GM12864 (cell line): ENCODE results near the gene ACSL6.

Experiments
- DNase-seq: peaks from one replicate; pipeline ENCODE4 v3.0.0-alpha.2; 2011; ENCODE audit warnings: low read depth
- H3K4me3 ChIP-seq: 2 replicates; pipeline ENCODE4 v1.5.1; 2011; ENCODE audit warnings: mild to moderate bottlenecking, low read depth, low read length, control low read depth
- TF ChIP-seq, protein P1 (sequence below): IDR thresholded peaks from 2 replicates; pipeline ENCODE4 v1.5.1; 2011; ENCODE audit warnings: low read depth, mild to moderate bottlenecking, moderate library complexity, low read length, control low read depth, inconsistent platforms; ENCODE audit errors: missing control alignments

Gene ACSL6

GRCh38 chr5:131973089-131973712 lies 38.3 kb downstream of the ACSL6 start:
- no peak overlapping the region for H3K4me3 ChIP-seq
- no peak for DNase-seq
- TF ChIP-seq, protein P1, sequence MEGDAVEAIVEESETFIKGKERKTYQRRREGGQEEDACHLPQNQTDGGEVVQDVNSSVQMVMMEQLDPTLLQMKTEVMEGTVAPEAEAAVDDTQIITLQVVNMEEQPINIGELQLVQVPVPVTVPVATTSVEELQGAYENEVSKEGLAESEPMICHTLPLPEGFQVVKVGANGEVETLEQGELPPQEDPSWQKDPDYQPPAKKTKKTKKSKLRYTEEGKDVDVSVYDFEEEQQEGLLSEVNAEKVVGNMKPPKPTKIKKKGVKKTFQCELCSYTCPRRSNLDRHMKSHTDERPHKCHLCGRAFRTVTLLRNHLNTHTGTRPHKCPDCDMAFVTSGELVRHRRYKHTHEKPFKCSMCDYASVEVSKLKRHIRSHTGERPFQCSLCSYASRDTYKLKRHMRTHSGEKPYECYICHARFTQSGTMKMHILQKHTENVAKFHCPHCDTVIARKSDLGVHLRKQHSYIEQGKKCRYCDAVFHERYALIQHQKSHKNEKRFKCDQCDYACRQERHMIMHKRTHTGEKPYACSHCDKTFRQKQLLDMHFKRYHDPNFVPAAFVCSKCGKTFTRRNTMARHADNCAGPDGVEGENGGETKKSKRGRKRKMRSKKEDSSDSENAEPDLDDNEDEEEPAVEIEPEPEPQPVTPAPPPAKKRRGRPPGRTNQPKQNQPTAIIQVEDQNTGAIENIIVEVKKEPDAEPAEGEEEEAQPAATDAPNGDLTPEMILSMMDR, result no peak

GRCh38 chr5:131968396-131968954 lies 43.0 kb downstream of the ACSL6 start:
- no peak for DNase-seq
- TF ChIP-seq, protein P1, result no peak
- H3K4me3 ChIP-seq, result no peak overlapping the region

DNA sequence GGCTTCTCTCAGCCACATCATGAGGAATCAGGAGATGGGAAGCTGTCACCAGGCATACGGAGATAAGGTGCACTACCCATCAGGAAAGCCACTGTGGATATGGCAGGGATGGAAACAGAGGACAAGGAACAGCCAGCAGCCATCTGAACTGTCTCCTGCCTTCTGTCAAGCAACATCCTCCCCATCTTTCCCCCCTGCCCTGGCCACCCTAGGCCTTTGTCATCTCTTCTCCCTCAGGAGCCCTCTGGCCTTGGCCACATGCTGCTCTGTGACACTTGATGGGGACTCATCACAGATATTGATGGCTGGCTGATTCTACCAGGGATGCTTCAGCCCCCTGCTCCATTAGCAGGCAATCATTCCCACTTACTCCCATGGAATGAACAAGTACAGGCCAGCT lies 44.9 kb downstream of the ACSL6 start:
- no peak for DNase-seq
- no peak overlapping the region for H3K4me3 ChIP-seq
- TF ChIP-seq, protein P1, result no peak

DNA sequence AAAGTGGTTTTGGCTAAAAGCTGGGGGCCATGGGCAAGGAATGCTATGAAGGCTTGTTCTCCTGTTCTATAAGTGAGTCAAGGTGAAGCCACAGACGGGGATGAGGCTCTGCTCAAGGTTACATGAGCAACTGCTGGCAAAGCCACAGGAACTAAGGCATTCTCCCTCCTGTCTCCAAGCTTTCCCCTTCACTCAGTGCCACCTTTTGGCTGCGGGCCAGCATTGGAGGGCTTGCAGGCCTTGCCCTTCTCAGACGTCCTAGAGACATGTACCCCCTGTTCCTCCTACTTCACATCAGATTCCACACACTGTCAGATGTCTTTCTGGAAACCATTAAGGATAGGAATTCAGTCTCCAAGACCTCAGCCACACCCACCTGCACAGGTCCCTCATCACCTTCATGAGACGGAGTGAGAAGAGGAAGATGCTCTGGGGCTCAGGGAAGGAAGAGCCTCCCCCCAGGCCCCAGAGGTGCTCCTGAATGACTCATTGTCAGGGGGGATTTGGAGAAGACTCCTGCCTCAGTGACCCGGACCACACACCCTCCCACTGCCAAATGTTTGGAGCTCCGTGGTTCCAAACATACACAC lies 45.5 kb downstream of the ACSL6 start:
- TF ChIP-seq, protein P1, result no peak
- H3K4me3 ChIP-seq, result no peak overlapping the region
- no peak for DNase-seq

- DNase-seq, result no peak
- no peak overlapping the region for H3K4me3 ChIP-seq
- TF ChIP-seq, protein P1, result no peak
These were observed 51.6 kb downstream of the ACSL6 start for GRCh38 chr5:131959906-131960305.

DNA sequence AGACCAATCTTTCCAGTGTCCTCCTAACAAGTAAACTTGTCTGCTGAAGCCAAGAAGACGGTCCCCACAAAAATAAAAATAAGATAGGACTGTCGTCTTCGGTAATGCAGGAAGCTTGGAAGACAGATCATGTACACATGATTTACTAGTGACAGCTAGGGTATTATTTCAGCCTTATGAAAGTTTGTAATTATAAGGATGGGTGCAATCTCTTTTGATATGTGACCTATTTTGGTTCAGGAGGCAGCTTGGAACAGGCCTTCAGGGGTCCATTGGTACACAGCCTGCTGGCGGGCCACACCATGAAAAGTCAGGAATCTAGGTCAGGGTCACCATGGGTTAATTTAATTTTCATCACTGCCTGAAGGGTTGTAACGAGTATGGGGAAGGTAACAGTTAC lies 52.3 kb downstream of the ACSL6 start:
- TF ChIP-seq, protein P1, result no peak
- no peak for DNase-seq

More for the DNA sequence above, 52.3 kb downstream of the ACSL6 start:
- H3K4me3 ChIP-seq, result no peak overlapping the region
